ENCODE results near the gene TENT5C. TPM values are rescaled to one million over a fixed set of nuclear protein-coding genes. Genes with fewer than 3 reads are reported as not detected.

TENT5C gene
- total and polyA plus RNA-seq, 2 of the 8 experiments (the other 6 are each of a cell fraction or from before 2014, with no cell fraction given): 0.38 to 0.99 TPM

DNA sequence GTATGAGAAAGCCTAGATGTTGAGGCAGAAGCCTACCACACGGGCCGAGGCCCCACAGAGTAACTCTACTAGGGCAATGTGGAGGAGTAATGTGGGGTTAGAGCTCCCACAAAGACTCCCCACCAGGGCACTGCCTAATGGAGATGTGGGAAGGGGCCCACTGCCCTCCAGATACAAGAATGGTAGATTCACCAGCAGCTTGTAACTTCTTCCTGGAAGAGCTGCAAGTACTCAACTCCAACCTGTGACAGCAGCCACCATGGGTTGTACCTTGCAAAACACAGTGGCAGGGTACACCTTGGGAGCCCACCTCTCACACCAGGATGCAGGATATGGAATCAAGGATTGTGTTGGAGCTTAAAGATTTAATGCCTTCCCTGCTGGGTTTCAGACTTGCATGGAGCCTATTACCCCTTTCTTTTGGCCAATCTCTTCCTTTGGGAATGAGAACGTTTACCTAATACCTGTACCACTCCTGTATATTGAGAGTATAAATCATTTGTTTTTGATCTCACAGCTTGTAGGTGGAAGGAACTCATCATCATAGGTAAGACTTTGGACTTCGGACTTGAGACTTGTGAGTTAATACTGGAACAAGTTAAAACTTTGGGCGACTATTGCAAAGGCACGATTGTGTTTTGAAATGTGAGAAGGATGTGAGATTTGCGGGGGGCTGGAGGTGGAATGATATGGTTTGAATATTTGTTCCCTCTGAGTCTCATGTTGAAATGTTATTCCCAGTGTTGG is 57.5 kb downstream of the TENT5C start (continued):
- TF ChIP-seq RNF2 (IDR thresholded peaks at IDR 0.05; ENCODE audit: borderline replicate concordance, low read depth, low read length, missing control alignments, poor library complexity, severe bottlenecking) (no peak), SIN3A (conservative IDR thresholded peaks at IDR 0.05 in 1 of 2, IDR thresholded peaks at IDR 0.05 in 1 of 2; ENCODE audit: low read depth in 1 of 2, low read length in 2 of 2) (no peak)
